ENCODE results near the gene RBMS1. TPM values are rescaled to one million over a fixed set of nuclear protein-coding genes. Genes with fewer than 3 reads are reported as not detected.

The RBMS1 gene
- total and polyA plus RNA-seq, 4 donors, result 7.9 to 23.5 (median 15.5) TPM

GRCh38 chr2:160289831-160290230 lies 203.8 kb downstream of the RBMS1 start:
- Histone ChIP-seq H3K27ac (ENCODE audit: low read depth in 1 of 2, low read length in 2 of 2) (no peak overlapping the region), H3K9me3 (ENCODE audit: control insufficient read depth in 4 of 4, low read length in 3 of 4) (no peaks in the 10 kb centered on the region), H3K4me1 (ENCODE audit: control insufficient read depth in 4 of 4, insufficient read depth in 4 of 4, low read length in 3 of 4) (no peaks in the 10 kb centered on the region), H3K27me3 (ENCODE audit: control insufficient read depth in 4 of 4, insufficient read depth in 4 of 4, low read length in 3 of 4) (no peaks in the 10 kb centered on the region), H3K36me3 (ENCODE audit: control insufficient read depth in 4 of 4, insufficient read depth in 3 of 4, low read depth in 1 of 4, low read length in 3 of 4) (peaks cover 0 to 2% (median under 1%) of the 10 kb centered on the region in 4 donors), H3K4me3 (ENCODE audit: low read depth in 1 of 3, low read length in 3 of 3) (no peak overlapping the region), H3K9ac (ENCODE audit: low read depth in 1 of 2, low read length in 2 of 2) (no peak overlapping the region)
- DNase-seq (ENCODE audit: low spot score), result no peak
- TF ChIP-seq HNF4G (IDR thresholded peaks at IDR 0.05), result no peak
- TF ChIP-seq SP1 (IDR thresholded peaks at IDR 0.05), result peak; percentile 17
- TF ChIP-seq, protein P1, sequence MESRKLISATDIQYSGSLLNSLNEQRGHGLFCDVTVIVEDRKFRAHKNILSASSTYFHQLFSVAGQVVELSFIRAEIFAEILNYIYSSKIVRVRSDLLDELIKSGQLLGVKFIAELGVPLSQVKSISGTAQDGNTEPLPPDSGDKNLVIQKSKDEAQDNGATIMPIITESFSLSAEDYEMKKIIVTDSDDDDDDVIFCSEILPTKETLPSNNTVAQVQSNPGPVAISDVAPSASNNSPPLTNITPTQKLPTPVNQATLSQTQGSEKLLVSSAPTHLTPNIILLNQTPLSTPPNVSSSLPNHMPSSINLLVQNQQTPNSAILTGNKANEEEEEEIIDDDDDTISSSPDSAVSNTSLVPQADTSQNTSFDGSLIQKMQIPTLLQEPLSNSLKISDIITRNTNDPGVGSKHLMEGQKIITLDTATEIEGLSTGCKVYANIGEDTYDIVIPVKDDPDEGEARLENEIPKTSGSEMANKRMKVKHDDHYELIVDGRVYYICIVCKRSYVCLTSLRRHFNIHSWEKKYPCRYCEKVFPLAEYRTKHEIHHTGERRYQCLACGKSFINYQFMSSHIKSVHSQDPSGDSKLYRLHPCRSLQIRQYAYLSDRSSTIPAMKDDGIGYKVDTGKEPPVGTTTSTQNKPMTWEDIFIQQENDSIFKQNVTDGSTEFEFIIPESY (IDR thresholded peaks at IDR 0.05), result no peak
- TF ChIP-seq, protein P2, sequence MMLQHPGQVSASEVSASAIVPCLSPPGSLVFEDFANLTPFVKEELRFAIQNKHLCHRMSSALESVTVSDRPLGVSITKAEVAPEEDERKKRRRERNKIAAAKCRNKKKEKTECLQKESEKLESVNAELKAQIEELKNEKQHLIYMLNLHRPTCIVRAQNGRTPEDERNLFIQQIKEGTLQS (IDR thresholded peaks at IDR 0.05), result peak; percentile 24
- TF ChIP-seq JUND (IDR thresholded peaks at IDR 0.05), result no peak
- peak in 1 of 2 donors; percentile 10 for TF ChIP-seq RXRA (IDR thresholded peaks at IDR 0.05)
- peak; percentile 17 for TF ChIP-seq YY1 (IDR thresholded peaks at IDR 0.05)
- TF ChIP-seq HNF4A (conservative IDR thresholded peaks at IDR 0.05), result peak in 1 of 2 donors; percentile 8
- 74% methylated on average over 3 of the region's 3 CpGs for WGBS

DNA sequence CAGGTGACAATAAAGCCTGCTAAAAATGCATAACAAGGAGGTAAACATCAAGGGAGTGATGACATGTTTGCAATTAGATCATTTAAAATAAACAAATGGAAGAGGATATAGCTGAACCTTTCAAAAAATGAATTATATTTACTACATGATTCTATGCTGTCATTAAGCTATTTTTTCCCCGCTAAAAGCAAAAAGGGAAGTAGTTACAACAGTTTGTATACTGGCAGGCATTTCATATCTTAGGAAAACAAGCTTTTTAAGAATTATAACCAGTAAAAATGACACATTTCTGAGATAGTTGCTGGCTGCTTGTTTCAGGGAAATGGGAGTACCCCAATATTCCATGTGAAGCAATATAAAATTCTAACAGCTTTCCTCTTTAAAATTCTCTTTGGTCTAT lies 204.5 kb downstream of the RBMS1 start:
- H3K36me3 ChIP-seq (ENCODE audit: control insufficient read depth in 4 of 4, insufficient read depth in 3 of 4, low read depth in 1 of 4, low read length in 3 of 4), result peaks cover 0 to 6% (median 4%) of the 10 kb centered on the region in 4 donors
- 79% methylated on average over 1 of the region's 1 CpG for WGBS
- TF ChIP-seq EGR1 (IDR thresholded peaks at IDR 0.05; ENCODE audit: low read depth in 2 of 2) (no peak), TAF1 (conservative IDR thresholded peaks at IDR 0.05) (no peak), YY1 (IDR thresholded peaks at IDR 0.05) (no peak), FOXA2 (IDR thresholded peaks at IDR 0.05) (no peak), JUND (IDR thresholded peaks at IDR 0.05) (no peak), REST (IDR thresholded peaks at IDR 0.05) (no peak), NR2F2 (IDR thresholded peaks at IDR 0.05) (no peak), RXRA (IDR thresholded peaks at IDR 0.05) (no peak), SP1 (IDR thresholded peaks at IDR 0.05) (no peak), HNF4G (IDR thresholded peaks at IDR 0.05) (no peak), FOXA1 (IDR thresholded peaks at IDR 0.05) (no peak), GABPA (IDR thresholded peaks at IDR 0.05 in 1 of 2, conservative IDR thresholded peaks at IDR 0.05 in 1 of 2) (no peak)
- TF ChIP-seq, protein P2 (IDR thresholded peaks at IDR 0.05), result no peak
- TF ChIP-seq, protein P1 (IDR thresholded peaks at IDR 0.05), result no peak
- TF ChIP-seq, protein P3, sequence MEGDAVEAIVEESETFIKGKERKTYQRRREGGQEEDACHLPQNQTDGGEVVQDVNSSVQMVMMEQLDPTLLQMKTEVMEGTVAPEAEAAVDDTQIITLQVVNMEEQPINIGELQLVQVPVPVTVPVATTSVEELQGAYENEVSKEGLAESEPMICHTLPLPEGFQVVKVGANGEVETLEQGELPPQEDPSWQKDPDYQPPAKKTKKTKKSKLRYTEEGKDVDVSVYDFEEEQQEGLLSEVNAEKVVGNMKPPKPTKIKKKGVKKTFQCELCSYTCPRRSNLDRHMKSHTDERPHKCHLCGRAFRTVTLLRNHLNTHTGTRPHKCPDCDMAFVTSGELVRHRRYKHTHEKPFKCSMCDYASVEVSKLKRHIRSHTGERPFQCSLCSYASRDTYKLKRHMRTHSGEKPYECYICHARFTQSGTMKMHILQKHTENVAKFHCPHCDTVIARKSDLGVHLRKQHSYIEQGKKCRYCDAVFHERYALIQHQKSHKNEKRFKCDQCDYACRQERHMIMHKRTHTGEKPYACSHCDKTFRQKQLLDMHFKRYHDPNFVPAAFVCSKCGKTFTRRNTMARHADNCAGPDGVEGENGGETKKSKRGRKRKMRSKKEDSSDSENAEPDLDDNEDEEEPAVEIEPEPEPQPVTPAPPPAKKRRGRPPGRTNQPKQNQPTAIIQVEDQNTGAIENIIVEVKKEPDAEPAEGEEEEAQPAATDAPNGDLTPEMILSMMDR (IDR thresholded peaks at IDR 0.05; ENCODE audit: low read depth, low read length, missing input control), result no peak
- TF ChIP-seq, protein P4, sequence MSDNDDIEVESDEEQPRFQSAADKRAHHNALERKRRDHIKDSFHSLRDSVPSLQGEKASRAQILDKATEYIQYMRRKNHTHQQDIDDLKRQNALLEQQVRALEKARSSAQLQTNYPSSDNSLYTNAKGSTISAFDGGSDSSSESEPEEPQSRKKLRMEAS (IDR thresholded peaks at IDR 0.05), result no peak
- H3K4me1 ChIP-seq (ENCODE audit: control insufficient read depth in 4 of 4, insufficient read depth in 4 of 4, low read length in 3 of 4), result no peaks in the 10 kb centered on the region
- H3K9ac ChIP-seq (ENCODE audit: low read depth in 1 of 2, low read length in 2 of 2), result no peak overlapping the region
- no peak overlapping the region for H3K27ac ChIP-seq (ENCODE audit: low read depth in 1 of 2, low read length in 2 of 2)
- H3K4me3 ChIP-seq (ENCODE audit: low read depth in 1 of 3, low read length in 3 of 3), result no peak overlapping the region
- no peaks in the 10 kb centered on the region for H3K27me3 ChIP-seq (ENCODE audit: control insufficient read depth in 4 of 4, insufficient read depth in 4 of 4, low read length in 3 of 4)
- DNase-seq (ENCODE audit: low spot score), result no peak
- H3K9me3 ChIP-seq (ENCODE audit: control insufficient read depth in 4 of 4, low read length in 3 of 4), result no peaks in the 10 kb centered on the region
